AG04450 (cell line): ENCODE measurements around the gene FRMPD1. TPM values are rescaled to one million over a fixed set of nuclear protein-coding genes. Genes with fewer than 3 reads are reported as not detected.
"Not testable (repeated sequence)": the region's sequence is repeated elsewhere in the genome, so short reads cannot be mapped to it uniquely, and the experiment has no call there.

Experiments used
- CTCF ChIA-PET: fragments of 300-600, 350-600 bp; formaldehyde crosslinking; extraction: SDS; loops from one replicate; lab custom pipeline; 2022; ENCODE audit warnings: antibody characterized with exemption, inconsistent platforms; lab: Charles Lee
- POLR2A ChIA-PET: fragments of 350-600 bp; formaldehyde crosslinking; extraction: SDS; loops from one replicate; lab custom pipeline; 2021; ENCODE audit warnings: antibody characterized with exemption, inconsistent platforms; lab: Yijun Ruan, JAX
- DNase-seq: peaks from one replicate; pipeline ENCODE4 v3.0.0-alpha.2; 2011; ENCODE audit warnings: low read depth, low spot score
- H3K27ac ChIP-seq: one replicate; pipeline ENCODE4 v1.5.1; 2012; ENCODE audit warnings: low read depth, low read length, control low read depth
- H3K27me3 ChIP-seq: one replicate; pipeline ENCODE4 v1.6.0; 2012; ENCODE audit warnings: low read length; ENCODE audit not compliant: control insufficient read depth, insufficient read depth
- H3K4me3 ChIP-seq: 2 replicates; pipeline ENCODE4 v1.5.1; 2011; ENCODE audit warnings: mild to moderate bottlenecking, low read depth, low read length, control low read depth
- H3K9me3 ChIP-seq: 2 replicates; pipeline ENCODE4 v1.5.1; 2012; ENCODE audit warnings: low read length; ENCODE audit not compliant: control insufficient read depth, insufficient read depth
- polyA minus RNA-seq: library from RNA; depleted of rRNA, polyadenylated mRNA; stranded (reverse); fragments of >200 nt; gene quantifications from 2 replicates; pipeline ENCODE4 v1.2.3, GENCODE V29; 2011; rRNA and poly(A)+ RNA removed
- polyA plus RNA-seq: library from polyadenylated mRNA; depleted of rRNA; stranded (reverse); fragments of >200 nt; gene quantifications from 2 replicates; pipeline ENCODE4 v1.2.3, GENCODE V29; 2011; rRNA removed
- TF ChIP-seq, protein P1 (sequence below): IDR thresholded peaks from 2 replicates; pipeline ENCODE4 v1.5.1; 2011; ENCODE audit warnings: low read depth, low read length, control low read depth, inconsistent platforms

Gene FRMPD1
- polyA plus RNA-seq (not detected in 2 replicates), polyA minus RNA-seq (not detected in 2 replicates)

- CTCF ChIA-PET, result no interaction called here
- Histone ChIP-seq H3K27ac (no peak within 1 kb of the TSS), H3K27me3 (peaks cover 65% of the 10 kb centered on the region), H3K9me3 (peaks cover 3% of the 10 kb centered on the region; the same call in 1 of the 2 replicates), H3K4me3 (peak within 1 kb of the TSS; percentile 56)
- TF ChIP-seq, protein P1, sequence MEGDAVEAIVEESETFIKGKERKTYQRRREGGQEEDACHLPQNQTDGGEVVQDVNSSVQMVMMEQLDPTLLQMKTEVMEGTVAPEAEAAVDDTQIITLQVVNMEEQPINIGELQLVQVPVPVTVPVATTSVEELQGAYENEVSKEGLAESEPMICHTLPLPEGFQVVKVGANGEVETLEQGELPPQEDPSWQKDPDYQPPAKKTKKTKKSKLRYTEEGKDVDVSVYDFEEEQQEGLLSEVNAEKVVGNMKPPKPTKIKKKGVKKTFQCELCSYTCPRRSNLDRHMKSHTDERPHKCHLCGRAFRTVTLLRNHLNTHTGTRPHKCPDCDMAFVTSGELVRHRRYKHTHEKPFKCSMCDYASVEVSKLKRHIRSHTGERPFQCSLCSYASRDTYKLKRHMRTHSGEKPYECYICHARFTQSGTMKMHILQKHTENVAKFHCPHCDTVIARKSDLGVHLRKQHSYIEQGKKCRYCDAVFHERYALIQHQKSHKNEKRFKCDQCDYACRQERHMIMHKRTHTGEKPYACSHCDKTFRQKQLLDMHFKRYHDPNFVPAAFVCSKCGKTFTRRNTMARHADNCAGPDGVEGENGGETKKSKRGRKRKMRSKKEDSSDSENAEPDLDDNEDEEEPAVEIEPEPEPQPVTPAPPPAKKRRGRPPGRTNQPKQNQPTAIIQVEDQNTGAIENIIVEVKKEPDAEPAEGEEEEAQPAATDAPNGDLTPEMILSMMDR, result no peak
- POLR2A ChIA-PET, result no interaction called here
- DNase-seq, result no peak
These were observed at the start of gene FRMPD1 for GRCh38 chr9:37650873-37651768. Gene FRMPD1, plus strand, starts transcription at chr9:37650954. Its CDS starts 41,688 bp downstream, at chr9:37692642.

DNA sequence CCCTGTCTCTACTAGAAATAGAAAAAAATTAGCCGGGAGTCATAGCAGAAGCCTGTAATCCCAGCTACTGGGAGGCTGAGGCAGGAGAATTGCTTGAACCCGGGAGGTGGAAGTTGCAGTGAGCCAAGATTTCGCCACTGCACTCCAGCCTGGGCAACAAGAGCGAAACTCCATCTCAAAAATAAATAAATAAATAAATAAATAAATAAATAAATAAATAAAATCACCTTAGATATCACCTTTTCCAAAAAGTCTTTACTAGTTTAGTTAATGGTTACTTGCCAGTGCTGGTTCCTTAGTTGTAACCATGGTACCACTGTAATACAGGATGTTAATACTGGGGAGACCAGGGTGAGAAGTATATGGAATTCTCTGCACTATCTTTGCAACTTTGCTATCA lies 48.7 kb upstream of the FRMPD1 start:
- H3K4me3 ChIP-seq, POLR2A ChIA-PET, H3K27ac ChIP-seq, CTCF ChIA-PET, DNase-seq, H3K9me3 ChIP-seq: not testable (repeated sequence)
- peaks cover 29% of the 10 kb centered on the region for H3K27me3 ChIP-seq

GRCh38 chr9:37602817-37603216 lies 47.9 kb upstream of the FRMPD1 start:
- ChIA-PET POLR2A (no interaction called here), CTCF (no interaction called here)
- TF ChIP-seq, protein P1, result no peak
- no peaks in the 10 kb centered on the region for H3K9me3 ChIP-seq
- peaks cover 32% of the 10 kb centered on the region for H3K27me3 ChIP-seq
- H3K4me3 ChIP-seq, result no peak overlapping the region
- no peak overlapping the region for H3K27ac ChIP-seq
- no peak for DNase-seq

DNA sequence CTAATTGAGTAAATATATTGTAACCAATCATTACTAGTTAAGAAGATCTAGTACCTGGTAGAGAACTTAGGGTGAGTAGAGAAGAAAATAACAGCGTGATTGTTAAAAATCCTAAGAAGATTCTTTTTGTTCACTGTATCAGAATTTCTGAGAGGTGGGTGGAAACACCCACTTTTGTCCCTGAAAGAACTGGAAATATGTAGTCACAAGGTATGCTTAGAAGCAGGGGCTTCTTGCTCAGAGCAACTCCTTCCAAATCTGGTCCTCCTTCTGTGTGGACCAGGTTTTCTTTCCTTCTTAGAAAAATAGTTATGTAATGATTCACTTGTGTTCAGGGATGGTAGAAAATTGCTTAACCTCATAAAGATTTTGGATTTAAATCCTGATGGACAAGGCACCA lies 46.5 kb upstream of the FRMPD1 start:
- CTCF ChIA-PET, result no interaction called here
- DNase-seq, result no peak
- Histone ChIP-seq H3K27me3 (peaks cover 39% of the 10 kb centered on the region), H3K9me3 (no peaks in the 10 kb centered on the region), H3K27ac (no peak overlapping the region), H3K4me3 (no peak overlapping the region)
- TF ChIP-seq, protein P1, result no peak
- POLR2A ChIA-PET, result no interaction called here

DNA sequence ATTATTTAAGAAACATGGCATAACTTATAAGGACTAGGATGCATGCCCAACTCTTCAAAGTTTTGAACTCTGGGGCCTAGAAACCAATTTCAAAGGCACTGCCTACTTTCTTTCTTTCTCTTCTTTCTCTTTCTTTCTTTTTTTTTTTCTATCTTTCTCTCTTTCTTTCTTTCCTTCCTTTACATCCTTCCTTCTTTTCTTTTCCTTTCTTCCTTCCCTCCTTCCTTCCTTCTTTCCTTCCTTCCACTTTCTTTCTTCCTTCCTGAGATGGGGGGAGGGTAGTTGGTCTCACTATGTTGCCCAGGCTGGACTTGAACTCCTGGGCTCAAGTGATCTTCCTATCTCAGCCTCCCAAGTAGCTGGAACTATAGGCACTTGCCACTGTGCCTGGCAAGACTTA lies 42.5 kb upstream of the FRMPD1 start:
- POLR2A ChIA-PET, result no interaction called here
- H3K4me3 ChIP-seq, result no peak overlapping the region
- CTCF ChIA-PET, result interaction anchor here (1.2 kb wide), 1 partner anchor 14 kb away, joined by 4 read pairs; no protein-coding TSS in a partner anchor
- H3K27ac ChIP-seq, result no peak overlapping the region
- H3K27me3 ChIP-seq, result peaks cover 37% of the 10 kb centered on the region
- H3K9me3 ChIP-seq, result no peaks in the 10 kb centered on the region
- DNase-seq, result no peak
- TF ChIP-seq, protein P1, result no peak
